Measurements from ENCODE around the gene DRAM1.
A peak's percentile ranks its signal among the peaks of the same experiment; 100 is the strongest.

DRAM1 gene

DNA sequence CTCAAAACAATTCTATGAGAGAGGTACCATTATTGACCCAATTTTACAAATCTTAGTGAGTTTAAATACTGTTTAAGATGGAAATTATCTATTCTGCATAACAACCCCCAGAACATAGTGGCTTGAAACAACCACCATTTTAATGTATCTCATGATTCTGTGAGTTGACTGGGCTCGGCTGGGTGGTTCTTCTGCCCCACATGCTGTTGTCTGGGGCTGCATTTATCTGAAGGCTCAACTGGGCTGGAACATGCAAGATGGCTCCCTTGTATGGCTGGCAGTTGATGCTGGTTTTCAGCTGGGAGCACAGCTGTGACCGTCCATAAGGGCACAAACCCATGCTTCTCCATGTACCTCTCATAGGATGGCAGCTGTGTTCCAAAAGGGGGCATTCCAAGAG, 82.2 kb downstream of the DRAM1 start:
- TF ChIP-seq, protein P1, sequence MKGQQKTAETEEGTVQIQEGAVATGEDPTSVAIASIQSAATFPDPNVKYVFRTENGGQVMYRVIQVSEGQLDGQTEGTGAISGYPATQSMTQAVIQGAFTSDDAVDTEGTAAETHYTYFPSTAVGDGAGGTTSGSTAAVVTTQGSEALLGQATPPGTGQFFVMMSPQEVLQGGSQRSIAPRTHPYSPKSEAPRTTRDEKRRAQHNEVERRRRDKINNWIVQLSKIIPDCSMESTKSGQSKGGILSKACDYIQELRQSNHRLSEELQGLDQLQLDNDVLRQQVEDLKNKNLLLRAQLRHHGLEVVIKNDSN (IDR thresholded peaks at IDR 0.05), result no peak
- no peak for TF ChIP-seq TEAD4 (IDR thresholded peaks at IDR 0.05)
- TF ChIP-seq FOXM1 (IDR thresholded peaks at IDR 0.05; ENCODE audit: borderline replicate concordance, low read depth), result no peak
- TF ChIP-seq, protein P2, sequence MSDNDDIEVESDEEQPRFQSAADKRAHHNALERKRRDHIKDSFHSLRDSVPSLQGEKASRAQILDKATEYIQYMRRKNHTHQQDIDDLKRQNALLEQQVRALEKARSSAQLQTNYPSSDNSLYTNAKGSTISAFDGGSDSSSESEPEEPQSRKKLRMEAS (IDR thresholded peaks at IDR 0.05), result no peak
- TF ChIP-seq ZBTB7A (IDR thresholded peaks at IDR 0.05; ENCODE audit: low read depth), result no peak
- no peak for TF ChIP-seq EP300 (IDR thresholded peaks at IDR 0.05; ENCODE audit: borderline replicate concordance)
- no peak for TF ChIP-seq TAF1 (IDR thresholded peaks at IDR 0.05; ENCODE audit: low read depth)
- TF ChIP-seq, protein P3, sequence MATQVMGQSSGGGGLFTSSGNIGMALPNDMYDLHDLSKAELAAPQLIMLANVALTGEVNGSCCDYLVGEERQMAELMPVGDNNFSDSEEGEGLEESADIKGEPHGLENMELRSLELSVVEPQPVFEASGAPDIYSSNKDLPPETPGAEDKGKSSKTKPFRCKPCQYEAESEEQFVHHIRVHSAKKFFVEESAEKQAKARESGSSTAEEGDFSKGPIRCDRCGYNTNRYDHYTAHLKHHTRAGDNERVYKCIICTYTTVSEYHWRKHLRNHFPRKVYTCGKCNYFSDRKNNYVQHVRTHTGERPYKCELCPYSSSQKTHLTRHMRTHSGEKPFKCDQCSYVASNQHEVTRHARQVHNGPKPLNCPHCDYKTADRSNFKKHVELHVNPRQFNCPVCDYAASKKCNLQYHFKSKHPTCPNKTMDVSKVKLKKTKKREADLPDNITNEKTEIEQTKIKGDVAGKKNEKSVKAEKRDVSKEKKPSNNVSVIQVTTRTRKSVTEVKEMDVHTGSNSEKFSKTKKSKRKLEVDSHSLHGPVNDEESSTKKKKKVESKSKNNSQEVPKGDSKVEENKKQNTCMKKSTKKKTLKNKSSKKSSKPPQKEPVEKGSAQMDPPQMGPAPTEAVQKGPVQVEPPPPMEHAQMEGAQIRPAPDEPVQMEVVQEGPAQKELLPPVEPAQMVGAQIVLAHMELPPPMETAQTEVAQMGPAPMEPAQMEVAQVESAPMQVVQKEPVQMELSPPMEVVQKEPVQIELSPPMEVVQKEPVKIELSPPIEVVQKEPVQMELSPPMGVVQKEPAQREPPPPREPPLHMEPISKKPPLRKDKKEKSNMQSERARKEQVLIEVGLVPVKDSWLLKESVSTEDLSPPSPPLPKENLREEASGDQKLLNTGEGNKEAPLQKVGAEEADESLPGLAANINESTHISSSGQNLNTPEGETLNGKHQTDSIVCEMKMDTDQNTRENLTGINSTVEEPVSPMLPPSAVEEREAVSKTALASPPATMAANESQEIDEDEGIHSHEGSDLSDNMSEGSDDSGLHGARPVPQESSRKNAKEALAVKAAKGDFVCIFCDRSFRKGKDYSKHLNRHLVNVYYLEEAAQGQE (IDR thresholded peaks at IDR 0.05; ENCODE audit: low read depth), result no peak
- TF ChIP-seq TCF12 (IDR thresholded peaks at IDR 0.05; ENCODE audit: low read depth), result no peak
- no peak for TF ChIP-seq RAD21 (IDR thresholded peaks at IDR 0.05; ENCODE audit: low read depth)
- no peak for TF ChIP-seq EGR1 (IDR thresholded peaks at IDR 0.05)
- no peak for TF ChIP-seq YY1 (IDR thresholded peaks at IDR 0.05; ENCODE audit: low read depth)
- TF ChIP-seq NFIC (IDR thresholded peaks at IDR 0.05), result no peak

DNA sequence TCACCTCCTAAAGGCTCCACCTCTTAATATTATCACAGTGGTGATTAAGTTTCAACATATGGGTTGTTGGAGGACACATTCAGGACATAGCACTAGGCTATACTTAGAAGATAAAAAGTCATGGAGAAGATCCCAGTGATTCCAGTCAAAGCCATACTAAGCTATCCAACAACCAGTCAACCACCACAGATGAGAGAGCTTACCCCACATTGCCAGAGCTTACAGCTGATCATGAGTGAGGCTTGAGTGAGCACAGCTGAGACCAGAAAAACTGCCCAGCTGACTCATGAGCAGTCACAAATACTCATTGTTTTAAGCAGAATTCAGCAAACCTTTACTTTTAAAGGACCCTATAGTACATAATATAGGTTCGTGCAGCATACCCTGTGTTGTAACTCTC, 85.1 kb downstream of the DRAM1 start:
- TF ChIP-seq EGR1 (IDR thresholded peaks at IDR 0.05) (no peak), NFIC (IDR thresholded peaks at IDR 0.05) (no peak), TAF1 (IDR thresholded peaks at IDR 0.05; ENCODE audit: low read depth) (no peak), YY1 (IDR thresholded peaks at IDR 0.05; ENCODE audit: low read depth) (no peak)

DNA sequence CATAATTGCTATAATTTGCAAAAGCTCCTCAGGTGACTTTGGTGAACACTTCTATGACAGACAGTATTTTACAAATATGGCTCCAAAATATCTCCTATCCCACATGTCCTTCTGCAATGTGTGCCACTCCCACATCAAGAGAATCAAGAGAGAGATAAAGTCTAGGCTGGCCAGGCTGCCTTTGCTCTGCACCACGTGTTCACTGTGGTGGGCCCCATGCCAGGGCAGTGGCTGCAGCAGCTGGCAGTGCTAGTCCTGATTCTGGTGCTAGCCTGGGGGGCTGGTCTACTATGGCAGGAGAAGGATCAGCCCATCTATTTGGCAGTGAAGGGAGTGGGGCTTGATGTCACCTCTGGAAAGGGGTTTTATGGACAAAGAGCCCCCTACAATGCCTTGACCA, 86.3 kb downstream of the DRAM1 start:
- no peak for TF ChIP-seq CREB1 (IDR thresholded peaks at IDR 0.05; ENCODE audit: low read depth)
- TF ChIP-seq, protein P1 (IDR thresholded peaks at IDR 0.05), result peak; percentile 66

DNA sequence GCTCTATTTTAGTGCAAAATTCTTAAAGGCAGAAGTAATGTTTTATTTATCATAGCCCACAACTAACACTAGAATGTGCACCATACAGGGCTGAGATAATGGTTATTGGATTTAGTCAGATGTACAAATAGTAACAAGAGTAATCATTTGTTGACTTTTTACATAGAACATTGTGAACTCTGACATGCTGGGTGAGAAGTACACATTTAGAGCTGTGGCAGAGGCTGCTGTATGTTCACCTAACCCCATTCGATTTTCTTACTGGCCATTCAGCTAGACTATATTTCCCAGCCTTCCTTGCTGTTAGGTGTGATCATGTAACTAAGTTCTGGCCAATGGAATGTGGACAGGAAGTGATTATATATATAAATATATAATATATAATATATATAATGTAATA, 89.1 kb downstream of the DRAM1 start:
- no peak for TF ChIP-seq CREB1 (IDR thresholded peaks at IDR 0.05; ENCODE audit: low read depth)
- no peak for TF ChIP-seq NFIC (IDR thresholded peaks at IDR 0.05)
- TF ChIP-seq, protein P3 (IDR thresholded peaks at IDR 0.05; ENCODE audit: low read depth), result no peak
- no peak for TF ChIP-seq YY1 (IDR thresholded peaks at IDR 0.05; ENCODE audit: low read depth)
- TF ChIP-seq TAF1 (IDR thresholded peaks at IDR 0.05; ENCODE audit: low read depth), result no peak
- TF ChIP-seq EP300 (IDR thresholded peaks at IDR 0.05; ENCODE audit: borderline replicate concordance), result no peak
- no peak for TF ChIP-seq FOXM1 (IDR thresholded peaks at IDR 0.05; ENCODE audit: borderline replicate concordance, low read depth)
- no peak for TF ChIP-seq RAD21 (IDR thresholded peaks at IDR 0.05; ENCODE audit: low read depth)
- no peak for TF ChIP-seq TEAD4 (IDR thresholded peaks at IDR 0.05)
- TF ChIP-seq CEBPB (IDR thresholded peaks at IDR 0.05), result no peak
- no peak for TF ChIP-seq TCF12 (IDR thresholded peaks at IDR 0.05; ENCODE audit: low read depth)
- TF ChIP-seq, protein P1 (IDR thresholded peaks at IDR 0.05), result no peak
- no peak for TF ChIP-seq ZBTB7A (IDR thresholded peaks at IDR 0.05; ENCODE audit: low read depth)
- TF ChIP-seq, protein P2 (IDR thresholded peaks at IDR 0.05), result no peak
- no peak for TF ChIP-seq EGR1 (IDR thresholded peaks at IDR 0.05)

DNA sequence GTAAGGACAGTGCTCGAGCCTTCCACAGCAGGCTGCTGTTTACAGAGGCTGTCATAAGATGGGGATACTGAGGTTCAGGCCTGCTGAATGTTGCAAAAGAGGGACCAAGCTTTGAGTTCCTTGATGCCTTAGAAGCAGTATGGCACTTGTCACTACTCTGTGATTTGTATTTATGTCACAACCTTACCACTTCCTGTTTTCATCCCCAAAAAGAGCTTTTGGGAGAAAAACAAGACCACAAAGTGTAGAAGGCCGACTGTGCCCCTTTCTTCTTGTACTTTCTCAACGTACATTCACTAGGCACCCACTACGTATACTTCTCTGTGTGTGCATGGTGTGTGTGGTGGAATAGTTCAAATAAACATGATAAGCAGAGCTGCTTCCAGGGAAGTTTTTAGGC, 90.1 kb downstream of the DRAM1 start:
- TF ChIP-seq ZBTB7A (IDR thresholded peaks at IDR 0.05; ENCODE audit: low read depth), result no peak
- TF ChIP-seq CREB1 (IDR thresholded peaks at IDR 0.05; ENCODE audit: low read depth), result no peak
- TF ChIP-seq, protein P3 (IDR thresholded peaks at IDR 0.05; ENCODE audit: low read depth), result no peak
- no peak for TF ChIP-seq TEAD4 (IDR thresholded peaks at IDR 0.05)
- TF ChIP-seq NFIC (IDR thresholded peaks at IDR 0.05), result no peak
- TF ChIP-seq, protein P2 (IDR thresholded peaks at IDR 0.05), result no peak
- TF ChIP-seq EGR1 (IDR thresholded peaks at IDR 0.05), result no peak
- TF ChIP-seq FOXM1 (IDR thresholded peaks at IDR 0.05; ENCODE audit: borderline replicate concordance, low read depth), result no peak
- no peak for TF ChIP-seq TAF1 (IDR thresholded peaks at IDR 0.05; ENCODE audit: low read depth)

Data from Ishikawa (cell line).